ENCODE measurements around the gene FMOD.
"Not testable (repeated sequence)": the region's sequence is repeated elsewhere in the genome, so short reads cannot be mapped to it uniquely, and the experiment has no call there.

FMOD gene

GRCh38 chr1:203325026-203325417, 25.9 kb downstream of the FMOD start:
- DNase-seq = peak; percentile 77

GRCh38 chr1:203324105-203325025, 26.6 kb downstream of the FMOD start:
- DNase-seq = peak; percentile 76

GRCh38 chr1:203323587-203323986, 27.3 kb downstream of the FMOD start:
- DNase-seq = peak; percentile 37

GRCh38 chr1:203322500-203323179, 28.3 kb downstream of the FMOD start:
- no peak for DNase-seq

- DNase-seq = no peak
Observed at GRCh38 chr1:203321273-203322052, 29.5 kb downstream of the FMOD start.

- DNase-seq = peak; percentile 88
Observed at GRCh38 chr1:203320591-203321272, 30.2 kb downstream of the FMOD start.

GRCh38 chr1:203318229-203318517, 32.7 kb downstream of the FMOD start:
- DNase-seq = no peak

GRCh38 chr1:203317429-203318228, 33.3 kb downstream of the FMOD start:
- no peak for DNase-seq

GRCh38 chr1:203316626-203317093, 34.3 kb downstream of the FMOD start:
- DNase-seq = no peak

GRCh38 chr1:203314025-203314759, 36.7 kb downstream of the FMOD start:
- not testable (repeated sequence) for DNase-seq

- DNase-seq = no peak
Observed at GRCh38 chr1:203311368-203312301, 39.3 kb downstream of the FMOD start.

- DNase-seq = peak; percentile 42
Observed at GRCh38 chr1:203308923-203309331, 42.0 kb downstream of the FMOD start.

GRCh38 chr1:203308328-203308922, 42.5 kb downstream of the FMOD start:
- no peak for DNase-seq

GRCh38 chr1:203307641-203308126, 43.2 kb downstream of the FMOD start:
- peak; percentile 30 for DNase-seq

- peak; percentile 68 for DNase-seq
Observed at GRCh38 chr1:203306965-203307541, 43.9 kb downstream of the FMOD start.

GRCh38 chr1:203306089-203306964, 44.6 kb downstream of the FMOD start:
- peak; percentile 61 for DNase-seq

- no peak for DNase-seq
Observed at GRCh38 chr1:203305809-203306088, 45.2 kb downstream of the FMOD start.
